HepG2 (cell line): ENCODE data around the gene KITLG. TPM values are rescaled to one million over a fixed set of nuclear protein-coding genes. Genes with fewer than 3 reads are reported as not detected.

Experiments used
- ATAC-seq: fragments of 200-7000 bp; cut with Tn5 transposase; 3 replicates; pipeline ENCODE4 v1.9.1; 2020; ENCODE audit warnings: mild to moderate bottlenecking, moderate library complexity
- BruUV-seq: library from RNA; stranded (reverse); fragments of 400-500 nt; replicated peaks from 2 replicates; lab custom pipeline; 2021; lab: Mats Ljungman, UMichigan
- CTCF ChIA-PET: fragments of 300-600 bp; formaldehyde crosslinking; extraction: SDS; loops from one replicate; lab custom pipeline; 2021; ENCODE audit warnings: low total read pairs, inconsistent platforms, low intra/inter-chr PET ratio; lab: Yijun Ruan, JAX
- POLR2A ChIA-PET: fragments of 350-600 bp; sonication (Branson Sonifier 250); formaldehyde crosslinking; loops from one replicate; lab custom pipeline; 2020; ENCODE audit warnings: antibody characterized with exemption, inconsistent platforms; lab: Yijun Ruan, JAX
- DNase-seq: peaks from one replicate; pipeline ENCODE4 v3.0.0-alpha.2; 2015; ENCODE audit warnings: low spot score
- FAIRE-seq: peaks from 3 replicates; lab custom pipeline; 2011; peaks lifted over from hg19 to GRCh38; lab: Jason Lieb, UNC
- H2AFZ ChIP-seq: one replicate; pipeline ENCODE4 v1.6.1; 2011; ENCODE audit warnings: low read length, inconsistent platforms
- H3K27ac ChIP-seq: fragments of 300-600 bp; 3 replicates; pipeline ENCODE4 v1.8.0; 2011; ENCODE audit warnings: mixed run types, mild to moderate bottlenecking, mixed read lengths, low read length, inconsistent platforms; ENCODE audit not compliant: insufficient read depth; ENCODE audit errors: extremely low read length
- H3K27me3 ChIP-seq, 2 experiments: fragments of 200-600 bp in 1 of 2; 2 replicates in 1 of 2; 3 replicates in 1 of 2; pipeline versions ENCODE4 v1.6.0 to v1.8.0; 2011; ENCODE audit warnings: low read length in 2 of 2, mild to moderate bottlenecking in 2 of 2, moderate library complexity in 2 of 2, inconsistent platforms in 1 of 2; ENCODE audit not compliant: insufficient read depth in 2 of 2, control insufficient read depth in 1 of 2
- H3K36me3 ChIP-seq, 2 experiments: fragments of 200-600 bp in 1 of 2; replicated peaks in 1 of 2; 2 replicates in 1 of 2; 3 replicates in 1 of 2; pipeline versions ENCODE4 v1.5.1 to v1.8.0; 2011; ENCODE audit warnings: low read length in 2 of 2, inconsistent platforms in 1 of 2; ENCODE audit not compliant: insufficient read depth in 2 of 2, control insufficient read depth in 1 of 2
- H3K4me1 ChIP-seq: 2 replicates; pipeline ENCODE4 v1.5.1; 2012; ENCODE audit warnings: low read length, inconsistent platforms; ENCODE audit not compliant: insufficient read depth
- H3K4me2 ChIP-seq: 2 replicates; pipeline ENCODE4 v1.6.0; 2011; ENCODE audit warnings: low read depth, low read length, inconsistent platforms
- H3K4me3 ChIP-seq, 3 experiments: fragments of 200-600 bp in 1 of 3; sonication (generic), shearing (Covaris generic) in 1 of 3; replicated peaks in 1 of 3; 2 replicates each; pipeline ENCODE4 v1.5.1; 2011 to 2016; ENCODE audit warnings: low read length in 3 of 3, inconsistent platforms in 2 of 3, low read depth in 2 of 3, mild to moderate bottlenecking in 2 of 3, control low read depth in 1 of 3, mixed read lengths in 1 of 3; ENCODE audit not compliant: insufficient read depth in 1 of 3
- H3K79me2 ChIP-seq: one replicate; pipeline ENCODE4 v1.6.1; 2011; ENCODE audit warnings: low read length, inconsistent platforms; ENCODE audit not compliant: insufficient read depth
- H3K9ac ChIP-seq: 2 replicates; pipeline ENCODE4 v1.6.0; 2011; ENCODE audit warnings: mild to moderate bottlenecking, low read depth, low read length, inconsistent platforms; ENCODE audit not compliant: insufficient read depth
- H3K9me3 ChIP-seq: 2 replicates; pipeline ENCODE4 v1.5.1; 2012; ENCODE audit warnings: mild to moderate bottlenecking, low read length
- H4K20me1 ChIP-seq: 2 replicates; pipeline ENCODE4 v1.6.0; 2011; ENCODE audit warnings: inconsistent platforms, mild to moderate bottlenecking, low read length, moderate library complexity; ENCODE audit not compliant: insufficient read depth
- BRD4 ChIP-seq: sonication (generic); formaldehyde crosslinking; IDR thresholded peaks from 2 replicates; pipeline ENCODE4 v1.4.0; 2020; ENCODE audit warnings: missing genetic modification reagents
- PBX2 ChIP-seq: IDR thresholded peaks from 2 replicates; pipeline ENCODE4 v1.6.1; 2016; ENCODE audit warnings: control low read depth
- RARA ChIP-seq: IDR thresholded peaks from 2 replicates; pipeline ENCODE4 v1.6.1; 2016; ENCODE audit warnings: missing genetic modification reagents, missing compliant biosample characterization
- ZNF280D ChIP-seq: sonication (generic); formaldehyde crosslinking; IDR thresholded peaks from 2 replicates; pipeline ENCODE4 v1.5.1; 2020; ENCODE audit warnings: mild to moderate bottlenecking, missing genetic modification reagents
- ZNF720 ChIP-seq: sonication (generic); formaldehyde crosslinking; IDR thresholded peaks from 2 replicates; pipeline ENCODE4 v1.4.0; 2020; ENCODE audit warnings: missing genetic modification reagents
- WGBS: methylation state at CpG from one replicate; pipeline ENCODE4 v1.1.6; 2017; ENCODE audit warnings: low lambda C conversion rate; 5-methylcytosine and 5-hydroxymethylcytosine counted together
- in situ Hi-C: cut with HindIII; loops from 2 replicates; pipeline ENCODE4 v1.10.0; 2017; ENCODE audit warnings: low pct_unique_long_range_greater_than_20kb; ENCODE audit not compliant: extremely low pct_ligation_motif_present
- intact Hi-C: fragments of 100-400 bp; cut with micrococcal nuclease; formaldehyde crosslinking; loops from one replicate; pipeline ENCODE4 v1.10.0; 2022; ENCODE audit not compliant: unreplicated experiment
- polyA plus RNA-seq, 8 experiments: library from polyadenylated mRNA; depleted of rRNA in 3 of 8; stranded (reverse) in 7 of 8; unstranded in 1 of 8; fragments of >200 nt; fragmentation: Illumina TruSeq in 4 of 8; extraction: Trizol in 4 of 8; gene quantifications; 2 replicates each; pipeline versions ENCODE4 v1.2.1 to v1.2.3, GENCODE V29; 2011 to 2016; ENCODE audit warnings: low read depth in 4 of 8, missing spikeins in 1 of 8, mixed read lengths in 1 of 8; ENCODE audit not compliant: insufficient read depth in 1 of 8
- total RNA-seq, 5 experiments: library from RNA; depleted of rRNA; stranded (reverse); fragments of >200 nt; fragmentation: Illumina TruSeq; extraction: Trizol; gene quantifications; 2 replicates each; pipeline ENCODE4 v1.2.3, GENCODE V29; 2016; ENCODE audit warnings: low read depth in 1 of 5

Gene KITLG
- total and polyA plus RNA-seq, 2 of the 13 experiments (the other 11 are each of a cell fraction or from before 2014, with no cell fraction given), result 0.66 to 4.3 TPM

DNA sequence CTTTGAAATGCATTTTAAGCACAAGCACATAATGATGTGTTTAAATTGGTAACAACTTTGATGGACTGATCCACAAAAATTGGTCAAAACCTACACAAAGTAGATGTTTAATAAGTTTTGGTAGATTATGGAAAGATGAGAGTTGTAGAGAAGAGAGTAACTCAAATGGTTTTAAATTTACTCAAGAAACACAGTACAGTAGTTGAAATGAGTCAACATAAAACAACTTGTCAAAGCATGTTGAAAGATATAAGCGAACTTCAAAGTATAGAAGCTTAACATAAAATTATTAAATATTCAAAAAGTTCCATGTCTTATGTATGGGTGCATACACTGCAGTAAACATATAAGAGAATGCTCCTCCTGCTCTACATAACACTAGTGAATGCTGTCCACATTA is 49.4 kb downstream of the KITLG start:
- in situ Hi-C loops, result no loop called here
- H4K20me1 ChIP-seq, result no peaks in the 10 kb centered on the region
- H3K36me3 ChIP-seq, result no peaks in the 10 kb centered on the region
- no peak overlapping the region for H3K9ac ChIP-seq
- FAIRE-seq (no peak), ATAC-seq (no peak), DNase-seq (no peak)
- H3K27ac ChIP-seq, result no peak overlapping the region
- POLR2A ChIA-PET, result no interaction called here
- no TSS peak for BruUV-seq
- intact Hi-C loops, result no loop called here
- no peaks in the 10 kb centered on the region for H3K4me1 ChIP-seq
- no peaks in the 10 kb centered on the region for H3K27me3 ChIP-seq
- H3K79me2 ChIP-seq, result no peaks in the 10 kb centered on the region
- H2AFZ ChIP-seq, result no peak overlapping the region
- no peak overlapping the region for H3K4me3 ChIP-seq
- TF ChIP-seq PBX2 (CRISPR knock-in tag), result no peak
- no peak for TF ChIP-seq ZNF720 (CRISPR knock-in tag)
- TF ChIP-seq BRD4 (CRISPR knock-in tag), result no peak
- no peak for TF ChIP-seq RARA
- no peak for TF ChIP-seq ZNF280D (CRISPR knock-in tag)
- 48% methylated on average over 1 of the region's 1 CpG for WGBS
- CTCF ChIA-PET, result no interaction called here
- no peak overlapping the region for H3K4me2 ChIP-seq
- peaks cover 5% of the 10 kb centered on the region; the same call in 1 of the 2 replicates for H3K9me3 ChIP-seq
